Activated CD4-positive, alpha-beta T cell treated with anti-CD3 and anti-CD28 coated beads, Interleukin-2, amount 10 ng/mL, durations not matched to agents 24 days and 14 days (primary cell): ENCODE results near the gene ARRDC1. TPM values are rescaled to one million over a fixed set of nuclear protein-coding genes. Genes with fewer than 3 reads are reported as not detected.

ENCODE experiments used
- DNase-seq: peaks from one replicate; pipeline ENCODE4 v3.0.0; 2022
- H3K27ac Mint-ChIP-seq: one replicate; pipeline ENCODE4 v1.8.0; 2022; ENCODE audit warnings: mild to moderate bottlenecking, mixed read lengths
- H3K27me3 Mint-ChIP-seq: one replicate; pipeline ENCODE4 v1.8.0; 2022; ENCODE audit warnings: mixed read lengths
- H3K36me3 Mint-ChIP-seq: one replicate; pipeline ENCODE4 v1.8.0; 2022; ENCODE audit warnings: low read depth, mild to moderate bottlenecking, mixed read lengths
- H3K4me1 Mint-ChIP-seq: one replicate; pipeline ENCODE4 v1.8.0; 2021; ENCODE audit warnings: mixed read lengths
- H3K4me3 Mint-ChIP-seq: one replicate; pipeline ENCODE4 v1.8.0; 2022; ENCODE audit warnings: mild to moderate bottlenecking, moderate library complexity, mixed read lengths
- H3K9me3 Mint-ChIP-seq: one replicate; pipeline ENCODE4 v1.8.0; 2021; ENCODE audit warnings: mixed read lengths
- intact Hi-C: fragments of 100-400 bp; cut with micrococcal nuclease; formaldehyde crosslinking; loops from one replicate; pipeline ENCODE4 v1.15.1; 2023
- total RNA-seq: library from RNA; stranded (reverse); gene quantifications from 2 replicates; pipeline ENCODE4 v1.2.3, GENCODE V29; 2022

Gene ARRDC1
- total RNA-seq, 1 donor from 2014 or later = 63.7 TPM

DNA sequence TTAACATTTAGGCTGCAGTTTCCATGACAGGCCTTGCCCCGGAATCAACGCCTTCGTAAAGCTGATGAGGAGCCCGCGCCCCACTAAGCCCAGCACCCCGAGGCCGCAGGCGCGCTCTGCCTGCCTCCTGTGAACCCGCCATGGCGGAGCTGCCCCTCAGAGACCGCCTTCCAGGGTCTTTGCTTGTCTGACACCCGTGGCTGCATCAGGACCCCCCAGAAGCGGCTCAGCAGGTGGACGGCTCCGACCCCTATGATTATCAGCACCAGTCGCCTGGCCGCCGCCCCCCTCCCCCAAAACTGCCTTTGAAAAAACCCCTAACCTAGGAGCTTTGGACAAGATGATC lies 26.3 kb upstream of the ARRDC1 start:
- Mint-ChIP-seq H3K27ac (peak overlapping the region; percentile 66), H3K27me3 (no peaks in the 10 kb centered on the region), H3K4me3 (peak overlapping the region; percentile 88), H3K36me3 (peaks cover 33% of the 10 kb centered on the region), H3K4me1 (peaks cover 29% of the 10 kb centered on the region), H3K9me3 (no peaks in the 10 kb centered on the region)
- intact Hi-C loops = loop anchor here (2.0 kb wide), 2 partner anchors 28 to 40 kb away; partner anchors contain the start of genes EHMT1, MRPL41 and PNPLA7
- DNase-seq = no peak

DNA sequence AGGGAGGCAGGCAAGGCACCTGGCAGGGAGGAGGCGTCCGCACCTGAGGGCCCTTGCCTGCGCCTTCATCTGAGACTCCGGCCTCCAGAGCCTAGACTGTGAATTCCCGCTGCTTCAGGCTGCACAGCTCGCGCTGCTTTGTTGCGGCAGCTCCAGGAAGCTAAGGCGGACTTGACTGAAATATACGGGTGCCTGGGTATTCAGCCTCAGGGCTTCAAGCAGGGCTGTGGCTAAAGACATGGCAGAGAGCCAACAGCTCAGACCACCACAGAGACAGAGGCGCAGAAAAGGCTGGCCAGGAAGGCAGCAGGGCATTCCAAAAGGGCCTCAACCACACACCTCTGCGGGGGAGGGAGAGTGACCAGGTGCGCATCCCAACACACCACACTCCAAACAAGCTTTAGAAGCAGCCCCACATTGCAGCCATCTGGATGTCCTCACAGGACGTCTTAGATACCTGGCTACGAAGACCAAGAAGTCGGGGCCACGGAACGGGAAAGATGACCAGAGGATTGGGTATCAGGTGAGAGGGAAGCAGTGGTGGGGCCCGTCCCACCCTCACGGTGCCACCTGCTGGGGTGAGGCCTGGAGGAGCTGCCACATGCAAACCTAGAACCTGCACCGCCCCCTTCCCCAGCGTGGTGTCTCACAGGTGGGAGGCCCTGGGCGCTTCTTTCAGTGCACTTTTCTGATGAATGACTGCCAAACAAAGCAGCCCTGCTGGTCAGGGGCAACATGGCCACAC lies 25.1 kb upstream of the ARRDC1 start:
- no peak overlapping the region for H3K27ac Mint-ChIP-seq
- no peak for DNase-seq
- H3K27me3 Mint-ChIP-seq = no peaks in the 10 kb centered on the region

DNA sequence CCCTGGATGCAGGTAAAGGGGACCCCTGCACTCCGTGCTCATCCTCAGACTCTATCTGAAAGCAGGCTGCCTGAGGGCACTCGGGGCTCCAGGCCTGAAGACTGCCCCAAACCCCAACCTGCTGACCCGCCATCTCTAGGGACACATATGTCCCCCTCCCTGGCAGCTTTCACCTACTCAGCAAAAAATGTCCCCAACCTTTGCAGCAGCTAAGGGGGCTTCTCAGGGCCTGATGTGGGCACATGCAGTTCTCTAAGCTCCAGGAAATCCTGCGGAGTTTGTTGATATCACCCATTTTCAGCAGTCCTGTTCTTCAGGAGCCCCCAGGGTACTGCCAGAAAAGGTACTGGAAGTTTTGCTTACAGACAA lies 24.5 kb upstream of the ARRDC1 start:
- Mint-ChIP-seq H3K36me3 (peaks cover 18% of the 10 kb centered on the region), H3K4me1 (peaks cover 18% of the 10 kb centered on the region), H3K4me3 (no peak overlapping the region), H3K27me3 (no peaks in the 10 kb centered on the region), H3K9me3 (no peaks in the 10 kb centered on the region), H3K27ac (no peak overlapping the region)
- no peak for DNase-seq
- intact Hi-C loops = no loop called here

More for the DNA sequence above, 25.1 kb upstream of the ARRDC1 start:
- Mint-ChIP-seq H3K4me3 (no peak overlapping the region), H3K4me1 (peaks cover 23% of the 10 kb centered on the region), H3K9me3 (no peaks in the 10 kb centered on the region), H3K36me3 (peaks cover 23% of the 10 kb centered on the region)
- intact Hi-C loops = no loop called here

DNA sequence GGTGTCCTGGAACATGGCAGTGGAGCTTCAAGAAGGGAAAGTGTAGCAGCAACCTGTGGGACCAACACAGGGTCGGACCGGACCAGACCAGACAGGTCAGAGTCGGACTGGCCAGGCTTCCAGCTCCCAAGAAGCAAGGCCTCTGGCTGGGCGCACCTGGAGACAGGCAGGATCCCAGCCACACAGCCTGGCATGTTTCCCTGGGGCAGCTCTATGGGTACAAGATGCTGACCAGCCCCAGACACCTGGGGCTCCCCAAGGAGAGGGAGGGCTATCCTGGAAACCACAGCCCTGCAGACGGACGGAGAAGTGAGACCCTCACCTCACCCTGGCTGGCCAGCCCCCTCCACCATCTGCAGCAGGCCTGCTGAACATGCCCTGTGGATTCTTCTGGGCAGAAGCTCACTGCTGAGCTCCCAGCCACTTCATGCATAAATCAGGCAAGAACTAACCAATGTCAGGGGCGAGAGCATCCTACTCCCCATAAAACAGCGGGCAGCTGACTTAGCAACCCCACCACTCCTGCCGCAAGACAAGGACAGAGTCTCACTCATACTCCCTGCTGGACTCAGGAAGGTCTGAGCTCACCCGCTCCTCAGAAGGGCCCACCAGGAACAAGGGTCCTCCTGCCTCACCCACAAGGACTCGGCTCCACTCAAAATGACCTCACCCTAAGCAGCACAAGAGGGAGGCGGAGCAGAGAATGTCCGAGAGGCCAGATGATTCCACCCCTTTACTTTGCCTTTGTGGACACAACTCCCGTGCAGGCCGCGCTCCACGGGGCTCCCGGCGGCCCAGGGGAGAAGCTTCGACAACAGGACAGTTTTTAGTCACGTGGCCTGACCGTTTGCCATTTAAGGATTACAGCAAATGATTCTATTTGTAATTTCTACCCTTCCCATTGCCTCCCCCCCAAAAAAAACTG lies 23.9 kb upstream of the ARRDC1 start:
- Mint-ChIP-seq H3K9me3 (no peaks in the 10 kb centered on the region), H3K4me1 (peaks cover 12% of the 10 kb centered on the region), H3K27ac (no peak overlapping the region), H3K4me3 (no peak overlapping the region), H3K27me3 (no peaks in the 10 kb centered on the region), H3K36me3 (peaks cover 19% of the 10 kb centered on the region)
- intact Hi-C loops = no loop called here
- DNase-seq = no peak

- intact Hi-C loops = no loop called here
- DNase-seq = peak; percentile 67
- Mint-ChIP-seq H3K27ac (no peak overlapping the region), H3K36me3 (peaks cover 21% of the 10 kb centered on the region), H3K4me1 (peaks cover 7% of the 10 kb centered on the region), H3K27me3 (no peaks in the 10 kb centered on the region), H3K4me3 (no peak overlapping the region), H3K9me3 (no peaks in the 10 kb centered on the region)
These were observed 23.1 kb upstream of the ARRDC1 start for GRCh38 chr9:137582286-137582860.

GRCh38 chr9:137583347-137583746 lies 22.1 kb upstream of the ARRDC1 start:
- Mint-ChIP-seq H3K36me3 (peaks cover 28% of the 10 kb centered on the region), H3K27me3 (no peaks in the 10 kb centered on the region), H3K4me1 (peaks cover 7% of the 10 kb centered on the region), H3K27ac (no peak overlapping the region), H3K4me3 (no peak overlapping the region), H3K9me3 (no peaks in the 10 kb centered on the region)
- DNase-seq = peak; percentile 55
- intact Hi-C loops = no loop called here

GRCh38 chr9:137583957-137584356 lies 21.5 kb upstream of the ARRDC1 start:
- Mint-ChIP-seq H3K27me3 (no peaks in the 10 kb centered on the region), H3K4me1 (peaks cover 5% of the 10 kb centered on the region), H3K4me3 (no peak overlapping the region), H3K36me3 (peaks cover 30% of the 10 kb centered on the region), H3K9me3 (no peaks in the 10 kb centered on the region), H3K27ac (no peak overlapping the region)
- intact Hi-C loops = no loop called here
- DNase-seq = no peak

DNA sequence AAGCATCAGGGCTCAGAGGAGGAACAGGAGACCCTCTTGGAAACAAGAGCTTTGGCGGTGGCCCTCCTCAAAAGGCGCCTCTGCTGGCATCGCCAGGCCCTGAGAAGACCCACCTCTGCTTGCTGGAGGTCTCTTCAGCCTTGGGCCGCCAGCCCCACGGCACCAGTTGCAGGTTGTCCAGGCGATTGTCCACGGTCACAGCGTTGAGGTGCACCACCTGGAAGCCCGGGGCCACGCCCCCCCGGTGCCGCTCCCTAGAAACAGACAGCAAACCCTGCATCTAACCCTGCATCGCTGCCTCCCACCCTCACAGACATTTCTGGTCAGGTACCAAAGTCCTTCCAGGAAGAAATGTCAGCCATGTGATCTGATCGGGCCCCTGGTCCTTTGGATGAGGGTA lies 18.6 kb upstream of the ARRDC1 start:
- H3K4me1 Mint-ChIP-seq = peaks cover 8% of the 10 kb centered on the region
- no peak overlapping the region for H3K4me3 Mint-ChIP-seq
- no peaks in the 10 kb centered on the region for H3K27me3 Mint-ChIP-seq
- DNase-seq = no peak
- no peaks in the 10 kb centered on the region for H3K9me3 Mint-ChIP-seq
- peaks cover 29% of the 10 kb centered on the region for H3K36me3 Mint-ChIP-seq
- intact Hi-C loops = no loop called here
- H3K27ac Mint-ChIP-seq = no peak overlapping the region

DNA sequence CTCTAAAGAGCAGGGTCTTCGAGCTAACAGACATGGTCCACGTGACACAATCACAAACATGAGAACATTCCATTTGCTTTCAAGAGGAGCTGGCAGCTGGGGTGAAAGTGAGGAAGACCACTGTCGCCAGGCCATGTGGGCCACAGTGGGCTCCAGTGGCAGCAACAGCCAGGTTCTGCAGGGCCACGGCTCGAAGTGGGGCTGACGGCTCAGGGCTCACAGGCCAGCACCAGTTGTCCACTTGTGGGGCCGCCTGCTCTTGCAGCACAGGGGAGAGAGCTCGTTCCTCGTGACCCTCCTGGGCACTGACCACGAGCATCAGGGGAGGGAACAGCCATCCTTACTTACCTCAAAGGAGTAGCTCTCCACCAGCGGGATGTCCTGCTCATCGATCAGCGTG lies 17.2 kb upstream of the ARRDC1 start:
- H3K36me3 Mint-ChIP-seq = peaks cover 23% of the 10 kb centered on the region
- H3K27ac Mint-ChIP-seq = no peak overlapping the region
- H3K27me3 Mint-ChIP-seq = no peaks in the 10 kb centered on the region
- H3K4me1 Mint-ChIP-seq = peaks cover 10% of the 10 kb centered on the region
- intact Hi-C loops = no loop called here
- peak overlapping the region; percentile 87 for H3K4me3 Mint-ChIP-seq
- H3K9me3 Mint-ChIP-seq = no peaks in the 10 kb centered on the region
- DNase-seq = no peak

DNA sequence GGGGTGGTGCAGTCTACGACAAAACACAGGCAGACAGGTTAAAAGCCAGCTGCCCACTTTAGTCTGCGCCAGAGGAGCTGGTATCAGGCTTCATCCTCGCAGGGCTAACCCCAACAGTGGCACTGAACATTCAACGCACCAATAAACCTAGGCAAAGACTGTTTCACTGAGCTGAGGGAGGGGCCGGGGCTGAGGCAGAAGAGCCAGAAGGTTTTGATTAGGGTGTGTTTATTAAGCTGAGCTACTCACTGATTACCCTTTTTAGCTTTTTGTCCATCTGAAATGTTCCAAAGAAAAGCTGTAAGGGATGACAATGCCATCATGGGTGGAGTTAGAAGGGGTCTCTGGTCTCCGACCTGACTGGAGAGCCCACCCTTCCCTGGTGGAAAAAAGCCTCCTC lies 16.6 kb upstream of the ARRDC1 start:
- peaks cover 19% of the 10 kb centered on the region for H3K36me3 Mint-ChIP-seq
- DNase-seq = no peak
- intact Hi-C loops = no loop called here
- no peaks in the 10 kb centered on the region for H3K27me3 Mint-ChIP-seq
- no peaks in the 10 kb centered on the region for H3K9me3 Mint-ChIP-seq
- H3K4me1 Mint-ChIP-seq = peaks cover 10% of the 10 kb centered on the region
- no peak overlapping the region for H3K27ac Mint-ChIP-seq
- H3K4me3 Mint-ChIP-seq = peak overlapping the region; percentile 87

GRCh38 chr9:137589441-137590122 lies 15.9 kb upstream of the ARRDC1 start:
- intact Hi-C loops = loop anchor here (1.0 to 2.0 kb wide), 3 partner anchors 16 to 39 kb away; partner anchors contain the start of genes ARRDC1, MRPL41 and PNPLA7
- H3K27ac Mint-ChIP-seq = peak overlapping the region; percentile 80
- peak; percentile 76 for DNase-seq
- H3K27me3 Mint-ChIP-seq = no peaks in the 10 kb centered on the region
- peaks cover 19% of the 10 kb centered on the region for H3K36me3 Mint-ChIP-seq
- H3K4me3 Mint-ChIP-seq = peak overlapping the region; percentile 87
- H3K9me3 Mint-ChIP-seq = no peaks in the 10 kb centered on the region
- peaks cover 10% of the 10 kb centered on the region for H3K4me1 Mint-ChIP-seq

DNA sequence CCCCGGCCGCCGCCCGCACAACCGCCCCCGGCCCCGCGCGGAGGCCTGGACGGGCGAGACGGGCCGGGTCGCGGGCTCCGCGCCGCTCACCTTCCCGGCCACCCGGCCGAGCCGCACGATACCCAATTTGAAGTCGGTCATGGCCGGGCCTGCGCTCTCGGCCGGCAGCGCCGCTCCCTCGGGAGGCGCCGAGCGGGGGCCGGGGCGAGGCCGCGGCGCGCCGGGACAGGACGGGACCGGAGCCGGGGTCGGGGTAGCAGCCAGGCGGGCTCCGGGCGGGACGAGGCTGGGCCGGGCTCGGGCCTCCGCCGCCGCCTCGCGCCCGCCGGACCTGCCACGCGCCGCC lies 15.4 kb upstream of the ARRDC1 start:
- Mint-ChIP-seq H3K27me3 (no peaks in the 10 kb centered on the region), H3K27ac (no peak overlapping the region), H3K9me3 (no peaks in the 10 kb centered on the region), H3K4me1 (peaks cover 10% of the 10 kb centered on the region), H3K36me3 (peaks cover 19% of the 10 kb centered on the region), H3K4me3 (no peak overlapping the region)
- intact Hi-C loops = loop anchor here (1.0 to 2.0 kb wide), 3 partner anchors 15 to 39 kb away; partner anchors contain the start of genes ARRDC1, MRPL41 and PNPLA7
- no peak for DNase-seq
